Measurements from ENCODE around the gene ISCU.

Gene ISCU

GRCh38 chr12:108517288-108518100 lies 44.9 kb upstream of the ISCU start:
- no peak for DNase-seq (ENCODE audit: low read depth)
- TF ChIP-seq, protein P1, sequence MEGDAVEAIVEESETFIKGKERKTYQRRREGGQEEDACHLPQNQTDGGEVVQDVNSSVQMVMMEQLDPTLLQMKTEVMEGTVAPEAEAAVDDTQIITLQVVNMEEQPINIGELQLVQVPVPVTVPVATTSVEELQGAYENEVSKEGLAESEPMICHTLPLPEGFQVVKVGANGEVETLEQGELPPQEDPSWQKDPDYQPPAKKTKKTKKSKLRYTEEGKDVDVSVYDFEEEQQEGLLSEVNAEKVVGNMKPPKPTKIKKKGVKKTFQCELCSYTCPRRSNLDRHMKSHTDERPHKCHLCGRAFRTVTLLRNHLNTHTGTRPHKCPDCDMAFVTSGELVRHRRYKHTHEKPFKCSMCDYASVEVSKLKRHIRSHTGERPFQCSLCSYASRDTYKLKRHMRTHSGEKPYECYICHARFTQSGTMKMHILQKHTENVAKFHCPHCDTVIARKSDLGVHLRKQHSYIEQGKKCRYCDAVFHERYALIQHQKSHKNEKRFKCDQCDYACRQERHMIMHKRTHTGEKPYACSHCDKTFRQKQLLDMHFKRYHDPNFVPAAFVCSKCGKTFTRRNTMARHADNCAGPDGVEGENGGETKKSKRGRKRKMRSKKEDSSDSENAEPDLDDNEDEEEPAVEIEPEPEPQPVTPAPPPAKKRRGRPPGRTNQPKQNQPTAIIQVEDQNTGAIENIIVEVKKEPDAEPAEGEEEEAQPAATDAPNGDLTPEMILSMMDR (IDR thresholded peaks at IDR 0.05; ENCODE audit: insufficient read depth, low read depth, low read length, missing control alignments), result no peak
- H3K4me3 ChIP-seq (ENCODE audit: low read depth, low read length), result no peak overlapping the region

DNA sequence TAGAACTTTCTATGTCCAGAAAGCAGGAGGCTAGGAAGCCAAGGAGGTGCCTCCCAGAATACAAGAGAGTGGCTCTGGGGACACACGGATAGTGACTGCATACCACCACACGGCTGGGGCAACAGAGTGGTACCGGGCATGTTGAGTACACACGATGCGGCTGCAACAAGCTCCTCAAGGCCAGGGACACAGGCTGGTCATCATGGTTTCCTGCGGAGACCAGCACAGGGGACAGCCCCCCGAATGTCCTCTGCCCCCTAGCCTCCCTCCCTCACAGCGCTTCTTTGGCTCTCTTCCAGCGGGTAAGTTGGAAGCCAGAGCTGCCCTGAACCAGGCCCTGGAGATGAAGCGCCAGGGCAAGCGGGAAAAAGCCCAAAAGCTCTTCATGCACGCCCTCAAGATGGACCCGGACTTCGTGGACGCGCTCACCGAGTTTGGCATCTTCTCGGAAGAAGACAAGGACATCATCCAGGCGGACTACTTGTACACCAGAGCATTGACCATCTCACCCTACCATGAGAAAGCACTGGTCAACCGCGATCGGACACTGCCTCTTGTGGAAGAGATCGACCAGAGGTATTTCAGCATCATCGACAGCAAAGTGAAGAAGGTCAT lies 44.2 kb upstream of the ISCU start:
- no peak for DNase-seq (ENCODE audit: low read depth)
- no peak overlapping the region for H3K4me3 ChIP-seq (ENCODE audit: low read depth, low read length)
- TF ChIP-seq, protein P1 (IDR thresholded peaks at IDR 0.05; ENCODE audit: insufficient read depth, low read depth, low read length, missing control alignments), result no peak

DNA sequence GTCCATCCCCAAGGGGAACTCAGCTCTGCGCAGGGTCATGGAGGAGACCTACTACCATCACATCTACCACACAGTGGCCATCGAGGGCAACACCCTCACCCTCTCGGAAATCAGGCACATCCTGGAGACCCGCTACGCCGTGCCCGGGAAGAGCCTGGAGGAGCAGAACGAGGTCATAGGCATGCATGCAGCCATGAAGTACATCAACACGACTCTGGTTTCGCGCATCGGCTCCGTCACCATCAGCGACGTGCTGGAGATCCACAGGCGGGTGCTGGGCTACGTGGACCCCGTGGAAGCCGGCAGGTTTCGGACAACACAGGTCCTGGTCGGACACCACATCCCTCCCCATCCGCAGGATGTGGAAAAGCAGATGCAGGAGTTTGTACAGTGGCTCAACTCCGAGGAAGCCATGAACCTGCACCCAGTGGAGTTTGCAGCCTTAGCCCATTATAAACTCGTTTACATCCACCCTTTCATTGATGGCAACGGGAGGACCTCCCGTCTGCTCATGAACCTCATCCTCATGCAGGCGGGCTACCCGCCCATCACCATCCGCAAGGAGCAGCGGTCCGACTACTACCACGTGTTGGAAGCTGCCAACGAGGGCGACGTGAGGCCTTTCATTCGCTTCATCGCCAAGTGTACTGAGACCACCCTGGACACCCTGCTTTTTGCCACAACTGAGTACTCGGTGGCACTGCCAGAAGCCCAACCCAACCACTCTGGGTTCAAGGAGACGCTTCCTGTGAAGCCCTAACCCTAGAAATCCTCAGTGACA lies 43.5 kb upstream of the ISCU start:
- DNase-seq (ENCODE audit: low read depth), result no peak
- TF ChIP-seq, protein P1 (IDR thresholded peaks at IDR 0.05; ENCODE audit: insufficient read depth, low read depth, low read length, missing control alignments), result no peak
- no peak overlapping the region for H3K4me3 ChIP-seq (ENCODE audit: low read depth, low read length)

GRCh38 chr12:108519558-108519957 lies 42.8 kb upstream of the ISCU start:
- H3K4me3 ChIP-seq (ENCODE audit: low read depth, low read length), result no peak overlapping the region
- TF ChIP-seq, protein P1 (IDR thresholded peaks at IDR 0.05; ENCODE audit: insufficient read depth, low read depth, low read length, missing control alignments), result peak; percentile 12
- DNase-seq (ENCODE audit: low read depth), result peak; percentile 39

DNA sequence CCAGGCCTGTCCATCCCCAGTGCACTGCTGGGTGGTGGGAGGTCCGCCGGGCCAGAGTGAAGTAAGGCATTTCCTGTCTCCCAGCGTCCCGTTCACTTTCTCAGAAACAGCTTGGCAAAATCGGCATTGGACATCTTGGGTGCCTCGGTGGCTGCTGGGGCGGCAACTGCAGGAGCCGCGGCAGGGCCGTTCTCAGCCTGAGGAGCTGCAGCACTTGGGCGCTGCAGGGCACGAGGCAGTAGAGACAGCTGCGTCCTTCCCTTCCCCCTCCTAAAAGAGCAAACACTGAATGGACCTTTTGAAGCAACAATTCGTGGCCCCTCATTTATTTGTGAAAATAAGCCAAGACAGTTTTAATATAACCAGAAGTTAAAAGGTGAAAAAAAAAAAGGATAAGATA lies 39.0 kb upstream of the ISCU start:
- H3K4me3 ChIP-seq (ENCODE audit: low read depth, low read length), result no peak overlapping the region
- TF ChIP-seq, protein P1 (IDR thresholded peaks at IDR 0.05; ENCODE audit: insufficient read depth, low read depth, low read length, missing control alignments), result no peak
- DNase-seq (ENCODE audit: low read depth), result no peak

DNA sequence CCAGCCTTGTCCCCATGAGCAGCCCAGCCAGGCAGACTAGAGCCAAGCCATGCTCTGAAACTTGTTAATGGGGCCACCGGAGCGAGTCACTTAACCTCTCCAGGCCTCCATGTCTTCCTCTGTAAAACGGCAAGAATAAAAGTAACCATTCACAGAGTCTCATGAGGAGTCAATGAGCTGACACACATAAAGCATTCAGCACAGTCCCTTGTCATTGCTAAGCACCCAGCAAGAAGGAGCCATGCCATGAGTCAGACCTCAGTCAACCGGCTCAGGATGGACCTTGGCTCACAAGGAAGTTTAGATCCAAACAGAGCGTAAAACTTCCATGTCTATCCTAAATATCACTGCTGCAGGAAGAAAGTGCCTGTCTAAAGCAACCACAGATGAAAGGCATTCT lies 36.7 kb upstream of the ISCU start:
- no peak for DNase-seq (ENCODE audit: low read depth)
- TF ChIP-seq, protein P1 (IDR thresholded peaks at IDR 0.05; ENCODE audit: insufficient read depth, low read depth, low read length, missing control alignments), result no peak

More for the DNA sequence above, 36.7 kb upstream of the ISCU start:
- H3K4me3 ChIP-seq (ENCODE audit: low read depth, low read length), result no peak overlapping the region
